Gastroesophageal sphincter (tissue), 4 donors: Measurements from ENCODE around the gene NDUFB4. TPM values are rescaled to one million over a fixed set of nuclear protein-coding genes. Genes with fewer than 3 reads are reported as not detected.
"Not testable (repeated sequence)": the region's sequence is repeated elsewhere in the genome, so short reads cannot be mapped to it uniquely, and the experiment has no call there.

Experiments
- ATAC-seq: fragments of 150-250 bp; one replicate; pipeline ENCODE4 v1.9.1; 2016; ENCODE audit warnings: mild to moderate bottlenecking, moderate library complexity
- H3K27ac ChIP-seq, 4 donors: fragments of 200-600 bp; sonication (generic) in 3 of 4; 1 replicate in 3 of 4; 2 replicates in 1 of 4; pipeline ENCODE4 v1.5.1; 2016 to 2019
- H3K27me3 ChIP-seq: fragments of 200-600 bp; sonication (generic); one replicate; pipeline ENCODE4 v1.5.1; 2019
- H3K36me3 ChIP-seq, 2 donors: fragments of 200-600 bp; sonication (generic); one replicate each; pipeline ENCODE4 v1.5.1; 2019; ENCODE audit warnings: control low read depth in 1 of 2
- H3K4me1 ChIP-seq, 3 donors: fragments of 200-600 bp; sonication (generic); 1 replicate in 2 of 3; 2 replicates in 1 of 3; pipeline ENCODE4 v1.5.1; 2016 to 2019; ENCODE audit warnings: control low read depth in 2 of 3
- H3K4me3 ChIP-seq, 2 donors: fragments of 200-600 bp; sonication (generic); one replicate each; pipeline ENCODE4 v1.5.1; 2019; ENCODE audit warnings: mild to moderate bottlenecking in 1 of 2, moderate library complexity in 1 of 2
- H3K9me3 ChIP-seq, 3 donors: fragments of 200-600 bp; sonication (generic); one replicate each; pipeline ENCODE4 v1.5.1; 2017 to 2019; ENCODE audit warnings: control low read depth in 2 of 3
- EP300 ChIP-seq: sonication (generic); formaldehyde crosslinking; IDR thresholded peaks from one replicate; pipeline ENCODE4 v1.6.1; 2017; ENCODE audit warnings: antibody characterized with exemption, mild to moderate bottlenecking
- POLR2A ChIP-seq, 2 donors: fragments of 450-650 bp; IDR thresholded peaks; one replicate each; pipeline ENCODE4 v1.6.1; 2017; ENCODE audit warnings: antibody characterized with exemption in 2 of 2, mild to moderate bottlenecking in 2 of 2, moderate library complexity in 1 of 2
- POLR2AphosphoS5 ChIP-seq: sonication (generic); formaldehyde crosslinking; IDR thresholded peaks from one replicate; pipeline ENCODE4 v1.6.1; 2017; ENCODE audit warnings: antibody characterized with exemption
- WGBS, 2 donors: methylation state at CpG; one replicate each; pipeline ENCODE4 v1.1.5; 2018; ENCODE audit warnings: low coverage in 1 of 2; 5-methylcytosine and 5-hydroxymethylcytosine counted together
- total RNA-seq, 4 donors: library from RNA; depleted of rRNA; stranded (reverse); fragments of >200 nt; gene quantifications; one replicate each; pipeline ENCODE4 v1.1.0, GENCODE V29; 2016
- TF ChIP-seq, protein P1 (sequence below), 4 experiments: fragments of 200-600 bp in 2 of 4; fragments of 450-650 bp in 2 of 4; sonication (generic) in 1 of 4; IDR thresholded peaks; one replicate each; pipeline ENCODE4 v1.5.1; 2017 to 2019; ENCODE audit warnings: antibody characterized with exemption in 4 of 4, mild to moderate bottlenecking in 2 of 4, moderate library complexity in 2 of 4

NDUFB4 gene
- total RNA-seq, 4 donors from 2014 or later, result 123 to 230 (median 151) TPM

GRCh38 chr3:120637851-120638559 lies 41.9 kb downstream of the NDUFB4 start:
- WGBS, 2 donors, result 70 to 88% methylated on average over 4 to 6 of the region's 6 CpGs
- H3K4me3 ChIP-seq, result no peak overlapping the region
- no peaks in the 10 kb centered on the region for H3K27me3 ChIP-seq
- H3K4me1 ChIP-seq, result no peaks in the 10 kb centered on the region
- H3K27ac ChIP-seq, result no peak overlapping the region
- TF ChIP-seq EP300 (no peak), POLR2A (IDR thresholded peaks at IDR 0.05) (no peak), POLR2AphosphoS5 (no peak)
- TF ChIP-seq, protein P1, sequence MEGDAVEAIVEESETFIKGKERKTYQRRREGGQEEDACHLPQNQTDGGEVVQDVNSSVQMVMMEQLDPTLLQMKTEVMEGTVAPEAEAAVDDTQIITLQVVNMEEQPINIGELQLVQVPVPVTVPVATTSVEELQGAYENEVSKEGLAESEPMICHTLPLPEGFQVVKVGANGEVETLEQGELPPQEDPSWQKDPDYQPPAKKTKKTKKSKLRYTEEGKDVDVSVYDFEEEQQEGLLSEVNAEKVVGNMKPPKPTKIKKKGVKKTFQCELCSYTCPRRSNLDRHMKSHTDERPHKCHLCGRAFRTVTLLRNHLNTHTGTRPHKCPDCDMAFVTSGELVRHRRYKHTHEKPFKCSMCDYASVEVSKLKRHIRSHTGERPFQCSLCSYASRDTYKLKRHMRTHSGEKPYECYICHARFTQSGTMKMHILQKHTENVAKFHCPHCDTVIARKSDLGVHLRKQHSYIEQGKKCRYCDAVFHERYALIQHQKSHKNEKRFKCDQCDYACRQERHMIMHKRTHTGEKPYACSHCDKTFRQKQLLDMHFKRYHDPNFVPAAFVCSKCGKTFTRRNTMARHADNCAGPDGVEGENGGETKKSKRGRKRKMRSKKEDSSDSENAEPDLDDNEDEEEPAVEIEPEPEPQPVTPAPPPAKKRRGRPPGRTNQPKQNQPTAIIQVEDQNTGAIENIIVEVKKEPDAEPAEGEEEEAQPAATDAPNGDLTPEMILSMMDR (IDR thresholded peaks at IDR 0.05), result no peak
- no peaks in the 10 kb centered on the region for H3K9me3 ChIP-seq
- no peaks in the 10 kb centered on the region for H3K36me3 ChIP-seq
- ATAC-seq, result no peak

DNA sequence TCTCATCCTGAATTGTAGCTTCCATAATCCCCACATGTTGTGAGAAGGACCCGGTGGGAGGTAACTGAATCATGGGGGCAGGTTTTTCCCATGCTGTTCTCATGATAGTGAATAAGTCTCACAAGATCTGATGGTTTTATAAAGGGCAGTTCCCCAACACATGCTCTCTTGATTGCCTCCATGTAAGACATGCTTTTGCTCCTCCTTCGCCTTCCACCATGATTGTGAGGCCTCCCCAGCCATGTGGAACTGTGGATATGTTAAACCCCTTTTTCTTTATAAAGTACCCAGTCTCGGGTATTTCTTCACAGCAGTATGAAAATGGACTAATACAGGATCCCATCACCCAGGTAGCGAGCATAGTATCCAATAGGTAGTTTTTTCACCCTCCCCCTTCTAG lies 42.7 kb downstream of the NDUFB4 start:
- H3K4me3 ChIP-seq, ATAC-seq, H3K27me3 ChIP-seq, H3K27ac ChIP-seq, H3K36me3 ChIP-seq, H3K4me1 ChIP-seq, H3K9me3 ChIP-seq: not testable (repeated sequence)
- 79 to 97% methylated on average over 3 to 4 of the region's 4 CpGs for WGBS, 2 donors

DNA sequence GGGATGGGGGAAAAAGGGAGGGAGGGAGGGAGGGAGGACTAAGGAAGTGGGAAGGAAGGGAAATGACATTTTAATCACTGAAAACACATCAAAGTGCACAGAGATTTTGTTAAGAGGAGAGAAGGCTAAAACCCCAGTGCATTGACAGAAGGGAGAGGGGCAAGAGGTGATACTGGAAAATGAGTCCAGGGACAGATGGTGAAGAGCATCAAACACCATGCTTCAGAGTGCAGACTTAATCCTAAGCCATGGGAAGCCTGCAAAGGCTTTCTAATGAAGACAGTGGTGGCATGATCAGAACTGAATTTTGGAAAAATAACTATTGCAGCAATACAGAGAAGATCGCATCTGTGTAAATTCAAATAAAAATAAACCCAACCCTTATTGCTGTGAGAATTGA lies 44.1 kb downstream of the NDUFB4 start:
- TF ChIP-seq POLR2AphosphoS5 (no peak), EP300 (no peak)
- no peaks in the 10 kb centered on the region for H3K27me3 ChIP-seq
- ATAC-seq, result no peak
- no peaks in the 10 kb centered on the region for H3K9me3 ChIP-seq
- WGBS, 2 donors, result 82 to 100% methylated on average over 1 of the region's 1 CpG
- H3K4me3 ChIP-seq, result no peak overlapping the region
- no peaks in the 10 kb centered on the region for H3K36me3 ChIP-seq
- H3K27ac ChIP-seq, result no peak overlapping the region
- no peaks in the 10 kb centered on the region for H3K4me1 ChIP-seq

GRCh38 chr3:120641696-120642246 lies 45.6 kb downstream of the NDUFB4 start:
- 84% methylated on average over 2 of the region's 2 CpGs; no CpG with 5 or more reads in 1 of the 2 donors for WGBS, 2 donors
- ATAC-seq, result no peak
- Histone ChIP-seq H3K9me3 (no peaks in the 10 kb centered on the region), H3K4me1 (peaks cover 0 to 5% (median 0%) of the 10 kb centered on the region in 3 donors), H3K27ac (no peak overlapping the region), H3K27me3 (no peaks in the 10 kb centered on the region), H3K4me3 (no peak overlapping the region), H3K36me3 (no peaks in the 10 kb centered on the region)
- no peak for TF ChIP-seq EP300
- no peak for TF ChIP-seq POLR2AphosphoS5
- TF ChIP-seq, protein P1 (IDR thresholded peaks at IDR 0.05), result no peak
- TF ChIP-seq POLR2A (IDR thresholded peaks at IDR 0.05), result no peak

DNA sequence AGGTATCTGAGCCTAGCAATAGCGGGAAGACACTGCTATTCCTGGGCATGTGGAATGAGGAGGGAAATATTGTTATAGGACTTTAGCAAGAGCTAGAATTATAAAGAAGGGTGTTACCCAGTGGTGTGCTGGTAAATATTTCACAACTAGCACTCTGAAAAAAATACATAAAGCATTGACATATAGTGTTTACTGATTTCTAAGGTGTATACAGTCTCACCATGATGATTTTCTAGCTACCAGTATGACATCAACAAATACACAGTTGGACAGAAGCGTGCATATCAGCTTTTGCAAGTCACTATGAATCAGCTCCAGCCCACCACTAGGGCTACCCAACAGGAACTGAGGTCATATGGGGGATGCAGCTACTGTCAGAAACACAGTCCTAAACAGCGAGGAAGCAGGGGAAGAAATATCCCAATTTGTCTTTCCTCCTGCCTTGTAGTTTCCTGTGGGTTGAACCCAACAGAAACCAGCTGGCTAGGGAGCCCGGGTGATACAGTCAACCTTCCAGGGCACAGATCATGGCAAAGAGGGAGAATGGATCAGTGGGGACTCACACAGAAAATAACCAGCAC lies 46.3 kb downstream of the NDUFB4 start:
- no peak for ATAC-seq

More for the DNA sequence above, 46.3 kb downstream of the NDUFB4 start:
- H3K27ac ChIP-seq, result no peak overlapping the region
- no peaks in the 10 kb centered on the region for H3K36me3 ChIP-seq
- H3K4me1 ChIP-seq, result peaks cover 0 to 8% (median 0%) of the 10 kb centered on the region in 3 donors
- H3K9me3 ChIP-seq, result no peaks in the 10 kb centered on the region
- TF ChIP-seq POLR2AphosphoS5 (no peak), EP300 (no peak), POLR2A (IDR thresholded peaks at IDR 0.05) (no peak)
- TF ChIP-seq, protein P1 (IDR thresholded peaks at IDR 0.05), result no peak
- WGBS, 2 donors, result 55 to 67% methylated on average over 4 of the region's 4 CpGs
- H3K27me3 ChIP-seq, result no peaks in the 10 kb centered on the region
- no peak overlapping the region for H3K4me3 ChIP-seq
